OCI-LY7 (cell line): Measurements from ENCODE around the gene DMC1.

ENCODE experiments used
- EZH2phosphoT487 ChIP-seq: fragments of 200-600 bp; sonication (generic); IDR thresholded peaks from 2 replicates; pipeline ENCODE4 v1.6.1; 2018; ENCODE audit warnings: low read depth, borderline replicate concordance, mild to moderate bottlenecking, mixed run types, antibody characterized with exemption, low read length, moderate library complexity, mixed read lengths
- TF ChIP-seq, protein P1 (sequence below): fragments of 200-600 bp; sonication (generic); conservative IDR thresholded peaks from 2 replicates; pipeline ENCODE4 v1.5.1; 2014; ENCODE audit warnings: mild to moderate bottlenecking, antibody characterized with exemption, low read length, moderate library complexity, mixed read lengths

DNA sequence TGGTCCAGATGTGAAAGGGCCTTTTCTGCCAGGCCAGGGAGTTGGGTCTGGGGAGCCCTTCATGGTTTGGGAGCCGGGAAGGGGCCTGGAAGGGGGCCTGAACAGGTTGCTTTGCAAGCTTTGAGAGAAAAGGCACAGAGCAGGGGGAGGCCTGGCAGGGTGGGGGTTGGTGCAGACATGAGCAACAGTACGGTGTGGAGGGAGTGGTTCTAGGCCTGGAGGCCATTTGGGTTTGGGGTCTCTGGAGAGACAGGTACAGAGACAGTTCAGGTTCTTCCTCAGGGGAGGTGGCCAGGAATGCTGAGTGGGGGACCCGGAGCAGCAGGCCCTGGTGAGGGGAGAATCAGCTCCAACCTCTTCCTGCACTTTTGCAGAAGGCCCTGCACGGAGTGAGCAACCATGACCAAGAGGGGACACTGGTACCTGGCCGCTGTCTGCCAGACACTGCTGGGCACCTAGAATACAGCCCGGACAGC is 100.6 kb downstream of the DMC1 start:
- TF ChIP-seq, protein P1, sequence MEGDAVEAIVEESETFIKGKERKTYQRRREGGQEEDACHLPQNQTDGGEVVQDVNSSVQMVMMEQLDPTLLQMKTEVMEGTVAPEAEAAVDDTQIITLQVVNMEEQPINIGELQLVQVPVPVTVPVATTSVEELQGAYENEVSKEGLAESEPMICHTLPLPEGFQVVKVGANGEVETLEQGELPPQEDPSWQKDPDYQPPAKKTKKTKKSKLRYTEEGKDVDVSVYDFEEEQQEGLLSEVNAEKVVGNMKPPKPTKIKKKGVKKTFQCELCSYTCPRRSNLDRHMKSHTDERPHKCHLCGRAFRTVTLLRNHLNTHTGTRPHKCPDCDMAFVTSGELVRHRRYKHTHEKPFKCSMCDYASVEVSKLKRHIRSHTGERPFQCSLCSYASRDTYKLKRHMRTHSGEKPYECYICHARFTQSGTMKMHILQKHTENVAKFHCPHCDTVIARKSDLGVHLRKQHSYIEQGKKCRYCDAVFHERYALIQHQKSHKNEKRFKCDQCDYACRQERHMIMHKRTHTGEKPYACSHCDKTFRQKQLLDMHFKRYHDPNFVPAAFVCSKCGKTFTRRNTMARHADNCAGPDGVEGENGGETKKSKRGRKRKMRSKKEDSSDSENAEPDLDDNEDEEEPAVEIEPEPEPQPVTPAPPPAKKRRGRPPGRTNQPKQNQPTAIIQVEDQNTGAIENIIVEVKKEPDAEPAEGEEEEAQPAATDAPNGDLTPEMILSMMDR: no peak
- no peak for TF ChIP-seq EZH2phosphoT487
